ENCODE data around the gene JPH2. TPM values are rescaled to one million over a fixed set of nuclear protein-coding genes. Genes with fewer than 3 reads are reported as not detected.

Gene JPH2
- total RNA-seq, 1 donor from 2014 or later: 35.2 TPM

DNA sequence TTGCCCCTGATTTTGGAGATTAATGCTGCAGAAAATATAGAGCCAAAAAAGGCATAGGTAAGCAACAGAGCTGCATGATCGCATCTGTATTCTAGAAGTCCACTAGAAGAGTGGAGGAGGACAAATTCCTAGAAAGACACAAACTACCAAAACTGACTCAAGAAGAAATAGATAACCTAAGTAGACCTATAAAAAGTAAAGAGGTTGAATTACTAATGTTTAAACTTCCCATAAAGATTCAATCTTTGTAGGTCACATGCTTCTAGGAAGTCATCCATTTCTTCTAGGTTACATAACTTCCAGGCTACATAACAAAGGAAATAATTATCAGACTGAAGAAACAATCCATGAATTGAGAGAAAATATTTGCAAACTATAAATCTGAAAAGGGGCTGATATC, 84.4 kb downstream of the JPH2 start:
- DNase-seq (ENCODE audit: low spot score): no peak

DNA sequence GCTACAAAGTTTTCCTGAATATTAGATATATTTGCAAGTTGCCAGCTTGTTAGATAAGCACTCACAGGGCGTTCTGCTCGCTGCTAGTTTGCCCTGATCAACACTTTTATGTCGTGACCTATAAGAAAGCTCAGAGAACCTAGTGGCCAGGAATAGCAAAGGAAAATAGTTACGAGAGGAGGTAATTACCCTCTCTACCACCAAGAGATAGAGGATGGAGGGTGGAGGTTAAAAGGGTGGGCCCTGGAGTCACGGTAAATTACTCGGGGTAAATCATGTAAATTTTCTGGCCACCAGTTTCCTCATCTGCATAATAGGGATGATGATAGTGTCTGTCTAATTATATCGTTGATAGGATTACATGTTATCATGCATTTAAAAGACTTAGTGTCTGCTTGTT, 87.2 kb downstream of the JPH2 start:
- no peak for DNase-seq (ENCODE audit: low spot score)

DNA sequence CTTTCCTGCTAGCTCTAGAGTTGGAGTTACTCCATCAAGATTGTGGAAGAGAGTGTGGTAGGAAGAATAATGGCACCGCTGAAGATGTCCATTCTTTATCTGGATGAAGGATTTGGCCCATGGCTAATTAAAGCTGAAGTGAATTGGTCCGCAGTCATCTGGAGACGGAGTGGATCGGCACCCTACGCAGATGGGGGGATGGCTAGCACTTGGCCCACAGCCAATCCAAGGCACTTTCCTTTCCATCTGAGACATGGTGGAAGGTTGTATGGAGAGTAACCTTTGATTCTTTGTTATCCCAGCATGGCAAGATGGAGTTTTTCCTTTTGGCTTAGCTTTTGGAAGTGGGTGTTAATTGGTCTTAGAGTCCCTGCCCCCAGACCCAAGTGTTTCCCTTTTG, 88.3 kb downstream of the JPH2 start:
- DNase-seq (ENCODE audit: low spot score): no peak

DNA sequence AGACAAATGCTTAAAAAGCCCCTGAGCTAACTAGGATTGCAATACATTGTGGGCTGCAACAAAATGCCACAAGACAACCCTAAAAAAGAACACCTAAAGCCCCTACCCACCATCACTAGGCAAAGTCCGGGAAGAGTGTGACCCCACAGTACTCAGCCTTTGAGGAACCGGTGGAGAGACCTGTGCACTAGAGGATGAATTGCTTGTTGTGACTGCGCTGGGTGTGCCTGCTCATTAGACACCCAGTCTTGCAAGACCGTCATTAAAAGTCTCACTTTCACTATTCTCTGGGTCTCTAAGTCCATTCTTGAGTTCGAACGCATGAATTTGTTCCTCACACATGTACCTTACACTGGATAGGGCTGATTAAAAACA, 88.7 kb downstream of the JPH2 start:
- no peak for DNase-seq (ENCODE audit: low spot score)

DNA sequence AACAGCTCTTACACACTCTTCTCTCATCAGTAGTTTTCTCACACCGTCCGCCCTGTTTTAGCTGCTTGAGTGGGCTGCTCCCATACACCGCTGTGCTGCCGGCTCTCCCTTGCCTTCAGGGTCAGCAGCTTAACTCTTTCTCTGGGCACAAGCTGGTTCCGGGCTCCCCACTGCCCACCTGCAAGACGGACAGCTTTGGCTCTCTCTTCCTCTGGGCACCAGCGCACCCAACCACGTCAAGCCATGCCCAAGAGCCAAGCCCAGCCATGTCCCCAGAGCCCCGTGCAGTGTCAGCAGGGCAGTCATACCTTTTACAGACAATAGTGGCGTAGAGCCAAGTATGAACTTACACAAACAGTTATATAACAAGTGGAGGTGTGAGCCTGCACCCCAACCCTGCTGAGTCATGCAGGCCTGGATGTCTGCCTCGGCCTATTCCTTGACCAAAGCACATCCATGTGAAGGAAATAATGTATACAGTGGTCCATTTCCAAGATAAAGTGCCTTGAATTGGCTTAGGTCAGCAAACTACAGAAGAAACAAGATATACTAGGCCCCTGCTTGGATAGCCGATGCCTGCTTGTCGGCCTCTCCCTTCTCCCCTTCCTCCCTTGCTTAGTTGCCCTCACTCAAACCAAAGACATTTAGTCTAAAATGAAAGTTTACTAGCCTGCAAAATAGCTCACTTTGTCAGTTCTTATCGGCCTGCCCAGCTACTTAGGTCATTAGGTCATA, 89.3 kb downstream of the JPH2 start:
- no peak for DNase-seq (ENCODE audit: low spot score)

DNA sequence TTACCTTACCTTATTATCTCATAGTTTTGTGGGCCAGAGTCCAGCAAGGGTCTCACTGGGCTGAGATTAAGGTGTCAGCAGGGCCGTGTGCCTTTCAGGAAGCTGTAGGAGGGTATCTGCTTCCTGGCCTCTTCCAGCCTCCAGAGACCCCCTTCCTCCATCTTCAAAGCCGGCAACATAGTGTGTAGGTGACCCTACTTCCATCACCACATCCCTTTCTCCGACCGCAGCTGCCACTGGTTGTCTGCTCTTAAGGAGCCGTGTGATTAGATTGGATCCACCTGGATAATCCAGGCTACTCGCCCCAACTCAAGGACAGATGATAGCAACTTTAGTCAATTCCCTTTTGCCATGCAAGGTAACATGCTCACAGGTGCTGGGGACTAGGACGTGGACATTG, 91.2 kb downstream of the JPH2 start:
- no peak for DNase-seq (ENCODE audit: low spot score)

DNA sequence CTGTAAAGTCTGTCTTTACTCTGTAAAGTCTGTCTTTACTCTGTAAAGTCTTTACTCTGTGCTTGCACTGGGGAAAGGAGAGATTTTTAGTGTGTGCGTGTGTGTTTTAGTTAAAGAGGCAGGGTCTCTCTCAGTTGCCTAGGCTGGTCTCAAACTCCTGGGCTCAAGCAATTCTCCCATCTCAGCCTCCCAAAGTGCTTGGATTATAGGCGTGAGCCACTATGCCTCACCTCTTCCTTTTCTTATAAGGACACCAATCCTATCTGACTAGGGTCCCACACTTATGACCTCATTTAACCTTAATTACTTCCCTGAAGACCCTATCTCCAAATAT, 93.8 kb downstream of the JPH2 start:
- no peak for DNase-seq (ENCODE audit: low spot score)

DNA sequence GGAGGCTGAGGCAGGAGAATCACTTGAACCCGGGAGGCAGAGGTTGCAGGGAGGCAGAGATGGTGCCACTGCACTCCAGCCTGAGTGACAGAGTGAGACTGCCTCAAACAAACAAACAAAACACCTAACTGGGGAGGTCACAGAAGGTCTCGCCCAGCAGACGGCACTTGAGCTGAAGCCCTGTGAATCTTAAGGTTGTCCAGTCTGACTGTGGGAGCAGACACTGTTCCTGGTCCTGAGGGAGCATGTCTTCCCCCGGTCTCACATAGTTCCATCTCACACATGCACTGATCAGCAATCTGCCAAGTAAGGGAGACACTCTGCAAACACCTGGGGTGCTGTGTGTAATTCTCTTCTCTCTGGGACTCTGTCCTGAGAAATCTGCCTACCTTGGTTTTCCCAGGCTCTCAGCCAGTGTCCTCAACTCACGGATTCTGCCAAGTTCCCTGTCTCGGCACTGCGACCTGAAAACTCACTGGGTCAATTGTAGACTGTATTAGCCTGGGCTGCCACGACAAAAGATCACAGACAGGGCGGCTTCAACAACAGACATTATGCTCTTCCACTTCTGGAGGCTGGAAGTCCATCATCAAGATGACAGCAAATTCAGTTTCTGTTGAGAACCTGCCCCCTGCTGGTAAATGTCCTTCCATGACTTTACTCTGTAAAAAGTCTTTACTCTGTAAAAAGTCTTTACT, 94.3 kb downstream of the JPH2 start:
- DNase-seq (ENCODE audit: low spot score): no peak

DNA sequence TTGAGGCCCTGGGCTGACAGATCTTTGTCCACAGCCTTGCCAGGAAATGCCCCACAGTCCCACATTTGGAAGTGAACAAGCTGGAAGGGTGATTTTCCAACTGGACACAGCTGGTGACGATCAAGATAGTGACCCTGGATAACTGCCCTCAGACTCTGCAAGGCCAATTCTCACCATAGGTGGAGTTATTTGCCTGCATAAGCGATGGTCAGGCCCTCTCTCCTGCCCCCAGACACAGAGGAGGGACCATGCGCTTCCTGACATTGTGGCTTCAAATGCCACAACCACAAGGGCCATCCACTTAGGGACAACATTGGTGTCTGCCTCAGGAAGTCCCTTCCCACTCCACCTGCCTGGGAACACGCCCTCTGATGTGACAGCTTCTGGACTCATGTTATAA, 96.0 kb downstream of the JPH2 start:
- DNase-seq (ENCODE audit: low spot score): no peak

DNA sequence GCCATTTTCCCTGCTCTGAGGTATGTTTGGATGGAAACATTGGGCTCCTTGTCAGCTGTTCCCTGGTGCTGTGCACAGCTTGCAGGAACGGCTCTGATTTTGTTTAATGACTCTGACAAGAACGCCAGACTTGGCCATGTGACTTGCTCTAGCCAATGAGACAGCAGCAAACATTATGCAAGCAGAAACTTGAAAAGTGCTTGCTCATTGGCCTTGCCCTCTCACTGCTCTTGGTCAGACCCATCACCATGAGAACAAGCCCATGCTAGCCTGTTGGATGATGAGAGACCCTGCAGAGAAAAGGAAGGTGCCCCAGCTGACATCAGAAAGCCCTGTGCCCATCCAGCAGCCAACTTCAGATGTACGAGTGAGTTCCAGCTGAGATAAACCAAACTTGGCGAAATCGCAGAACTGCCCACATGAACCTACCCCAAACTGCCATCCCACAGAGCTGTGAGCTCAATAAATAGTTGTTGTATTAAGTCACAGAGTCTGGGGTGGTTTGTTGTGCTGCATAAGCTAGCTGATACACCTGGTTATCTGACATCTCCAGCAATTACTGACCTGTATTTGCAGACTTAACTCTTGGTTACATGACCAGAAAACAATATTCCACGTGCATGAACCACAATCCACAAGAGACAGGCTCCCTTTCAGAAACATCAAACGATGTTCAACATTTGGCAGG, 96.9 kb downstream of the JPH2 start:
- DNase-seq (ENCODE audit: low spot score): no peak

DNA sequence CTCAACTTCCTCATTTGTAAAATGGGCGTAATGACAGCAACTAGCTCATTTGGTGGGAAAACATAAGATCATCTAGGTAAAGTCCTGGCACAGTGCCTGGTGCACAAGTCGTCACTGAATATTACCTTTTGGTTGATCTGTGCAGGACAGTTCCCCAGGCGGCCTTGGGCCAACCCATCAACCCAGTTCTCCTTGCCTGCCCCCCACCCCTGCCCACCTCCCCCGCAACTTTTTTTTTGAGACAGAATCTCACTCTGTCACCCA, 99.2 kb downstream of the JPH2 start:
- no peak for DNase-seq (ENCODE audit: low spot score)

DNA sequence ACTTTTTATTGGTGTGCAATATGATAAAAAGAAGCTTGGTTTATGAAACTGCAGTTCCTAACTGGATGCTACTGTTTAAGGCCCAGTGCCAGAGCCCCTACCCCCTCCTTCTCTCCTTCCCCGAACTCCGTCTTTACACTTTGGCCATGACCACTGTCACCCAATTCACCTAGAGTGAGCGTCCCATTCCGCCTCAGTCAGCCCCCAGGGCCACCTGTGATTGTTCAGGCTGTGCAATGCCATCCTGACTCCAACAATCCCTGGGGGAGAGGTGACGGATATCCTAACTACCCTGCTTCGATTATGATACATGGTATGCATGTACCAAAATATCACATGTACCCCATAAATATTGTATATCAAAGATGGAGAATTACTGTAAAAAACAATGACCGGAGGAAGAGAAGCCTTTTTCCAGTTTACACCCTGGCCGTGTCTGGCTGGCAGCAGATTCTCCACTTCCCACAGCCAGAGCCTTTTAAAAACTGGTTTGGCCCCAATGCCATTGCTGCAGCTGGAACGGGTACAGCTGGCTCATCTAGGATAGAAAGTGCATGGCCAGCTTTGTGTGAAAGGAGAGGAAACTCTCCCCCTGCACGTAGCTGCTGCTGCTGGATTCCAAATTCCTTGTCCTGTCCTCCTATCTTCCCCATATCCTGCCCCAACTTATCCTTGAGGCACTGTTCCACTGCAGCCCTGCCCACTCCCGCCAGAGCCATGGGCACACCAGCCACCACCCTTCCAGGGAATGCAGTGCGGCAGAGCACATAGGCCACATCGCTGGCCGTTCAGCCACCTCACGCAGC, 99.7 kb downstream of the JPH2 start:
- DNase-seq (ENCODE audit: low spot score): peak; percentile 8

DNA sequence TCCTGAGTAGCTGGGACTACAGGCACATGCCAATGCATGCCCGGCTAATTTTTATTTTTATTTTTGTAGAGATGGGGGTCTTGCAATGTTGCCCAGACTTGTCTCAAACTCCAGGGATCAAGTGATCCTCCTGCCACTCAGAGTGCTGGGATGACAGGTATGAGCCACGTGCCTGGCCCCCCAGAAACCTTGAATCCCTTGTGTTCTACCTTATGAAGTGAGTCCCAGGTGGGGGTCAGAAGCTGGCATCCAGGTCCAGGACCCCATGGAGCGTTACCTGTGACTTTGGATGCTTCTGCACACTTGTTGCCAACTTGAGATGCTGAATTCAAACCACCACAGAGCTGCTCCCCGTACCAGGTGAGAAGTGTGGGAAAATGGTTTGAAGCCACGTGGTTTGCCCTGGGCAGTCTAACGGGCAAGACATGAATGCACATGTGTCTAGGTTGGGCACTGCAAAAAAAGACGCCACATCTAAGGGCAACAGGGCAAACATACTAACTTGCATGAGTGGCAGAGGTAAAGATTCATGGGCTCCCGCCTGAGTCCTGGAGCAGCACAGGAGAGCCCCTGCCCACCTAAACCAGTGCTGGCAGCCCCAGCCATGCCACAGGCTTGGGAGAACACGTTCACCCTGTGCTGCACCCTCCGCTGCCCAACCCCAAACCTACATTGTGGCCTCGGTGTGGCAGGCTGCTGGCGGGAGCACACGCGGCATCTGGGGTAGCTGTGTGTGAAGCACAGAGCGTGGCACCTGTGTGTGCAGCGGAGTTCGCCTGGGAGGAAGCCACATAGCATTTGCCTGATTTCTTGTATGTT, 101.2 kb downstream of the JPH2 start:
- DNase-seq (ENCODE audit: low spot score): peak; percentile 31

DNA sequence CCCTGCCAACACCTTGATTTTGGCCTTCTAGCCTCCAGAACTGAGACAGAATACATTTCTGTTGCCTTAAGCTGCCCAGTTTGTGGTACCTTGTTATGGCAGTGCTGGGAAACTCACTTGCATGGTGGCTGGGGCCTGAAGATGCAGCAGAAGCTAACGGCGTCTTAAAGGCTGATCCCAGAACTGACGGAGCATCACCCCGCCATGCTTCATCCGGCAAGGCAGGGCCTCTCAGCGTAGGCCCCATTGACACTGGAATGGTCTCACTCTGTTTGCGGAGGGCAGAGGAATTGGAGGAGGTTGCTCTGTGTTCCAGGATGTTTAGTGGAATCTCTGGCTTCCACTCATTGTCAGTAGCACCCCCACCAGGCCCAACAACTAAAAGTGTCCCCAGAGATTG, 102.1 kb downstream of the JPH2 start:
- DNase-seq (ENCODE audit: low spot score): no peak

DNA sequence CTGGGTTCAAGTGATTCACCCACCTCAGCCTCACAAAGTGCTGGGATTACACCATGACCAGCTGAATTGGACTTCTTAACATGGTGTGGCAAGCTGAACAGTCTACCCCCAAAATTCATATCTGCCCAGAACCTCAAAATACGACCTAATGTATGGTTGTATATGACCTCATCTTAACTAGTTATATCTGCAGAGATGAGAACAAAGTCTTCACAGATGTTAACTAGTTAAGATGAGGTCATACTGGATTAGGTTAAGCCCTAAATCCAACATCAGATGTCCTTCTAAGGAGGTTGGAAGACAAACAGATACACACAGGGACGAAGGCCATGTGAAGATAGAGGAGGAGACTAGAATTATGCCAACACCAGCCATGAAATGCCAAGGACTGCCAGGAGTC, 102.5 kb downstream of the JPH2 start:
- DNase-seq (ENCODE audit: low spot score): peak; percentile 8

DNA sequence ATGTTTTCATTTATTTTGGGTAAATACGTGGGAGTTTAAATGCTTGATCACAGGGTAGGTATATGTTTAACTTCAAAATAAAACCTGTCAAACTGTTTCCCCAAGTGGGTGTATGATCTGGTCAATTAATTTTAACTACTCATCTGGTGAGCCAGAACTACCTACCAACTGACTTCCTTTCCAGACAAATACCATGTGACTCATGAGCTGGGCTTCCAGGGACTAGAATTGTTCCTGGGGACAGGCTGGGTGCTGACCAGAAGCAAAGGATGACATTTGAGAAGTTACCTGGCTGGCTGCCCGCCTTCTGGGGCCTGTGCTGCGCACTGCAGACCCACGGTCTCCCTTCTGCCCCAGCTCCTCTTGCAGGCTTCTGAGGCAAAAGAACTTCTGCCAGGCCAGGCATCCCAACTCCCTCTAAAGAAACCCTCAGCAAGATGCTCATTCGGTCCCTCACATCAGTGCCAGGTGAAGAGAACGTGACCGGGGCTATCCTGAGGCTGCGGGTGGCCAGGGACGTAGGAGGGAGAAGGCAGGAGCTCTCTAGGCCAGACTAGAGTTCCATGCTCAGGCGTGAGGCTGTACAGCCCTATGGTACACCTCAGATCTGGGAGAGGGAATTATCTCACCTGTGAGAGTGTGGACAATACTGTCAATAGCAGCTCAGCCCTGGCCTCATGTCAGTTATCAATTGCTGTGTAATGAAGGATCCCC, 103.6 kb downstream of the JPH2 start:
- DNase-seq (ENCODE audit: low spot score): peak; percentile 38

DNA sequence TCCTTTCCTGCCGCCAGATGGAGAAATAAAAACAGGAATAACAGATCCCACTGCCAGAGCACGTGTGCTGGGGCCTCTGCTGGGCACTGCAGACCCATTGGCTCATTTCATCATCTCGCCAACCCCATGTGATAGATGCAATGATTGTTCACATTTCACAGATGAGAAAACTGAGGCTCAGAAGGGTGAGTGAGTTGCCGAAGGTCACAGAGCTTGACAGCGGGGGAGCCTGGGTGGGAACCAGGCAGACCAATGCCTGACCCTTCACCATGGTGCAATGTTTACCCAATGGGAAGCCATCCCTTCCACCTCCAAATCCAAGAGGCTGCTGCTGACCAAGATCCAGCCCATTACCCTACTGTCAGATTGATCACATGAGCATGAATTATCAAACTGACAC, 105.1 kb downstream of the JPH2 start:
- peak; percentile 30 for DNase-seq (ENCODE audit: low spot score)

DNA sequence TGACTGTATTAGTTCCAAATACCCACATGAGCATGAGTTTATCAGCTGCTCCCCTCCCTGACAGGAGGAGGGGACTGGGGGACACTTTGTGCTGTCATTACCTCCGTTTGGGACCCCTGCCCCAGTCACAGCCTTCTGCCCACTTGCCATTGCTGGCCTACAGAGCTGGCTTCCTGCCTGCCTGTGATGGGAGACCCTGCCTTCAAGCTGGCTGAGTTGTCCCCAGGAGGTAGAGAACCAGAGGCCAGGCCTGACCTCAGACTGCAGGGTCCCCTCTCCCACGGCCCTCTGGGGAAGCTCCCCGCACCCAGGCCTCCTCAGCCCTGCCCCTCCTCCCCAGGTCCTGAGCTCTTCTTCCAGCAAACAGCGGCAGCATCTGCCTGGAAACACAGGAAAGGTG, 105.5 kb downstream of the JPH2 start:
- DNase-seq (ENCODE audit: low spot score): peak; percentile 42

DNA sequence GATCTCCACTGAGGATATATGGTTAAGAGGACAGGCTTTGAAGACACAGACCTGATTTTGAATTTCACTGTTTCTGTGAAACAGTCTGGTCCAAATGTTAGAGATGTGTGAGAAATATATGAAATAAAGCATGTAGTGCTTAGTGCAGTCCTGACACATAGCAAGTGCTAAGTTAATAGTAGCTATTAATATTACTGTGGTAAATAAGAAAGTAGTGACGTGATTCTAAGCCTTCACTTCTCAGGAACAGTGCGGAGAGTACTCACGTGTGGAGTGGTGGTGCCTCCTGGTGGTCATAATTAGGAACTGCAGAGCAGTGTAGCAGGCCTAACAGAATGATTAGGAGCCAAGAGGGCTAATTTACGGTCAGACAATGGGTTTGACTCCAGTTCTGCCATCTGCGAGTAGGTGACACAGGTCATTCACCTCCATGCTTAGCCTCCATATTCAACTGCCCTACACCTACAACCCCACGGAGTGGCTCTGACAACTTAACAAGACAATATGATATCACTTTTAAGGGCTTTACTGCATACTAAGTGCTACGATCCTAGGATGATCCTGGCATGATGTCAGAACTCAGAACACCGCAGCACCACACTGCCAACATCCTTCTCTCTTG, 106.2 kb downstream of the JPH2 start:
- peak; percentile 81 for DNase-seq (ENCODE audit: low spot score)

DNA sequence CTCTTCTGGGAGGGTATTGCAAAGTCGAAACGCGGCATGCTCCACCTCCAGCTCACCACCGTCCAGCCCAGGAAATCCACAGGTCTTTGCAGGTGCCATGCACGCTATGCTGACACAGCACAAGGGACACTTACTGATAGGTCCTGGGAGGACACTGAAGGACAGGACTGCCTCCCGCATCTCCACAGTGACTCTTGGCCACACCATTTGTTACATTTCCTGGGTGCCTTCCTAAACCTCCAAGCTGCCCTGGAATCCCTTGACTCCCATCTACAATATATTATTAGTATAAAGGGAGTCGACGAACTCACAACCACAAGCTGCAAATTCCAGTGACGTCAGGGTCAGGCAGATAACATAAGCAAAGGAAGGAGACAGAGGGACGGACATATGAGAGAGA, 106.9 kb downstream of the JPH2 start:
- no peak for DNase-seq (ENCODE audit: low spot score)

DNA sequence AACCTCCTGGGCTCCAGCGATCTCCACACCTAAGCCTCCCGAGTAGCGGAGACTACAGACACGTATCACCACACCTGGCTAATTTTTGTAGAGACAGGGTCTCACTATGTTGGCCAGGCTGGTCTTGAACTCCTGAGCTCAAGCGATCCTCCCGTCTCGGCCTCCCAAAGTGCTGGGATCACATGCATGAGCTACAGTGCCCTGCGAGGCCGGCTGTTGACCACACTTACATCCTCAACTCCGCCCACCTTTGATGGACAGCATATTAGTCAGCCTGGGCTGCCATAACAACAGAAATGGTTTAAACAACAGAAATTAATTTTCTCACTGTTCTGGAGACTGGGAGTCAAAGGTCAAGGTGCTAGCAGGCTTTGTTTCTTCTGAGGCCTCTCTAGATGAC, 107.7 kb downstream of the JPH2 start:
- peak; percentile 22 for DNase-seq (ENCODE audit: low spot score)

Measured in ureter (tissue), 1 donor.